Activated CD4-positive, CD25-positive, alpha-beta regulatory T cell (primary cell): ENCODE measurements around the gene RBMS1.
"Not testable (repeated sequence)": the region's sequence is repeated elsewhere in the genome, so short reads cannot be mapped to it uniquely, and the experiment has no call there.

Source experiments
- DNase-seq, 4 experiments: peaks; one replicate each; lab custom pipeline; 2025; lab: John Stamatoyannopoulos, UW

The RBMS1 gene

DNA sequence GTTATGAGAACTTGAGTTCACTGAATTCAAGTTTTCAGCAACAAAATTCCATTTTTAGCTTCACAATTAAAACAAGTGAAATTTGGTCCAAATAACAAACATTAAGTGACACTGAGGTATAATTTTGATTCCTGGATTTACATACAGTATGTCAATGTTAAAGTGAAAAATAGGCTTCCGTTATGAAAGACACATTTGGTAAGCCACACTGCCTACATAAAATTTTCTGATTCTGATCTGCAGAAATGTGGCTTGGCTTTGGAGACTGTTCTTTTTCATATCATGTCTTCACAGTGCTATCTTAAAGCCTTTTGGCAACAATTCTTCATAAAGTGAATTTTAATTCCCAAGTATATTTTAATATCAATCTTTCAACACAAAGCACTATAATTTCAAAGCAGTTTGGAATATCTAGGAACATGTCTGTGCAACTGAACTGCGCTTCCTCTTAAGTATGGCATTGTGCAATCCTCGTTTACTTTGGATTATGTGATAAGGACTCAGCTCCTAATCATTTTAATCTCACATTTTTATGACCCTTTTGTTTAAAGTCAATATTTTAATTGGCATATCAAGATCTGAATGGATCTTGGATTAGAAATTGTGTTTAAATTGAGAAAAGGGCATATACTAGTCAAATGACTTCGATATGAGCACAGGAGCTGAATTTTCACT is 60.0 kb downstream of the RBMS1 start:
- DNase-seq: no peak

GRCh38 chr2:160432633-160433032 is 61.0 kb downstream of the RBMS1 start:
- no peak for DNase-seq

DNA sequence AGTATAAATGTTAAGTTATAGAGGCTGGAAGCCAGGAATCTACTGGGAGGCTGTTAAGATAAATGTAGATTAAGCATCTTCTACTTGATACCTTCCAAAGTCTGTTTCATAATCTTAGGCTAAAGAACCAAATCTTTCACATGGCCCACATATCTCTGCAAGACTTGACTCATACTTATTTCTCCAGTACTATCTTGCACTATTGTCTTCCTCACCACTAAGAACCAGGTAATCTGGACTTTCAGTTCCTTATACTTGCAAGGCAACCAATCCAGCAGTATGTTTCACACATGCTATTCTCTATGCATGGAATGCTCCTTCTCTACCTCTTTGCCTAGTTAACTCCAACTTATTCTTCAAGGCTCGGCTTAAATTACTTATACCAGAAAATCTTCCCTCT is 62.2 kb downstream of the RBMS1 start:
- no peak for DNase-seq

- no peak for DNase-seq
Observed at GRCh38 chr2:160430001-160430344, 63.6 kb downstream of the RBMS1 start.

GRCh38 chr2:160429248-160430000 is 64.2 kb downstream of the RBMS1 start:
- no peak for DNase-seq

DNA sequence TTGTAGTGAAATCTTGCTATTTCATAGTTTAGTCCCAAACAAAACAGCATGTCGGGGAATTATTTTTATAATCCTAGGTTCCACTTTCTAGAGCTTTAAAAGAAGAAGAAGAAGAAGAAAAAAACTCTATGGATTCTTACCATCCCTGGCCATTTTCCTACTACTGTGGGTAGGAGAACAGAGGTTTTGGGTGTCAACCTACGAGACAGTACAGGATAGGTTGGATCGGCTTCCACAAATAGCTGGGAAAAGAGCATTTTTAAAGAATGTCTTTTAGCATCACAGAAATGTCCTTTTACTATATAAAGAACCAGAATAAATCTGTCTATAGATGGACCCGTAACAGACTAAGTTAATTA is 65.2 kb downstream of the RBMS1 start:
- no peak for DNase-seq

DNA sequence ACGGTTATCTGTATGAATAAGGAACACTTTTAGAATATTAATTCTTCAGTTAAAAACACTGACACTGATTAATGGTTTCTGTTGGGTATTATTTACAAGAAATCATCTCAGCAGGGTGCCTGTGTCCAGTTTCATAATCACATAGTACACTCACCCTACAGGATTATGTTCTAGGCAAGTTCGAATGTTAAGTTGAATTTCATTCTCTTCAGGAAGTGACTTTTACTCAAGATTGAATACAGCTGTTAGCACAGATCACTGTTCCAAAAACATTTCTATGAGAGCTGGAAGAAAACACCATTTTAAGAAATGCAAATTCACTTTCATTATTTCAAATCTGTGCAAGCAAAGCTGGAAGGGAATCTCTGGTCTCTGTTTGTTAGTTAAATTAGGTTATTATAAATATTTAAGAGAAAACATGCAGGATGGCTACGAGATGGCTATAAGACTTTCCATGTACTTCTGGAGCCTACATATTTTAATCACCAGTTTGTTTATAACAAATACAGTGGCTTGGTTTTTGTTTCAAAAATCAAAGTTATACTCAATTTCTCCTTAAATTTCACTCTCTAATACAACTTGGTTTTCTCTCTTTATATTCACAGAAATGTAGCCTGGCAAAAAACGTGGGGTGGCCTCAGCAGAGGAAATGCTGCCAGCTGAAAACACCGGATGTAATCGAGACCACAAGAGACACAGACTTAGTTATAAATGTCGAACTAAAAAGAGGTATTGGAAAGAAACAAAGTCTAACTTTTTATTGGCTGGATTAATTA is 65.8 kb downstream of the RBMS1 start:
- DNase-seq: peak in 1 of 4 experiments; percentile 26

DNA sequence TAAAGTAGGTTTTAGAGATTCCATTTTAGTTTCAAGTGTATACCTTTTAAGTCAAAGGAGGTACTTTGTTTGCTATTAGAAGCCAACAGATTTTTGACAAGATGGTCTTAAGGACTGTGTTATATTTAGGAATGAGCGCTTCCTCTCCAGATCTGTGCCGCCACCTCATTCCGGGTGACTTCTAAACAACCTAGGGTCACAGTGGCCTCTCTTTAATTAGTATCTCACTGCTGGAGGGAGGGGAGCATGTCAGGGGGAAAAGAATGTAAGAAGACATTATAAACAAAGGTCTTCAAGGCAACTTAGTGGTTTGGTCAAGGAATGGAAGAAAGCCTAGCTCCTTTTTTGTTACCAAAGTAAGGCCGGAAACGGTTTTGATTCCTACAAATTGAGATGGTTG is 67.0 kb downstream of the RBMS1 start:
- no peak for DNase-seq

- no peak for DNase-seq
Observed at GRCh38 chr2:160425434-160426151, 68.0 kb downstream of the RBMS1 start.

- DNase-seq: no peak
Observed at GRCh38 chr2:160423126-160423525, 70.5 kb downstream of the RBMS1 start.

GRCh38 chr2:160421646-160422501 is 71.7 kb downstream of the RBMS1 start:
- DNase-seq: not testable (repeated sequence)

DNA sequence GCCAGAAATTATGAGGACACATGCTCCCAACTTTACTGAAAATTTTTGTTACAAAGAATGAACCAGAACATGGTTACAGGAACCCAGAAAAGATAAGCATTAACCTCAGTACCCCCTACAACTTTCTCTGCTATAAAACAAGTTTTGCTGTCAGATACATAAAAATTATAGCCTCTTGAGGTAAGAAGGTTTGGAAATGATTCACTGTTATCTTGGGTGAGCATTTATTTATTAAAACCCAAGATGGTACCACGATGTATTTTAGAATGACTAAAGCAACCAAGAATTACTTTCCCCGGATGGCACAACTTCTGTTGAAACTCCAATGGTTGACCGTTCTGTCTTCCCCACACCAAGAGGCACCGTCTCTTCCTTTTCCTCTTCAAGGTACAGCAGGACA is 72.9 kb downstream of the RBMS1 start:
- no peak for DNase-seq

DNA sequence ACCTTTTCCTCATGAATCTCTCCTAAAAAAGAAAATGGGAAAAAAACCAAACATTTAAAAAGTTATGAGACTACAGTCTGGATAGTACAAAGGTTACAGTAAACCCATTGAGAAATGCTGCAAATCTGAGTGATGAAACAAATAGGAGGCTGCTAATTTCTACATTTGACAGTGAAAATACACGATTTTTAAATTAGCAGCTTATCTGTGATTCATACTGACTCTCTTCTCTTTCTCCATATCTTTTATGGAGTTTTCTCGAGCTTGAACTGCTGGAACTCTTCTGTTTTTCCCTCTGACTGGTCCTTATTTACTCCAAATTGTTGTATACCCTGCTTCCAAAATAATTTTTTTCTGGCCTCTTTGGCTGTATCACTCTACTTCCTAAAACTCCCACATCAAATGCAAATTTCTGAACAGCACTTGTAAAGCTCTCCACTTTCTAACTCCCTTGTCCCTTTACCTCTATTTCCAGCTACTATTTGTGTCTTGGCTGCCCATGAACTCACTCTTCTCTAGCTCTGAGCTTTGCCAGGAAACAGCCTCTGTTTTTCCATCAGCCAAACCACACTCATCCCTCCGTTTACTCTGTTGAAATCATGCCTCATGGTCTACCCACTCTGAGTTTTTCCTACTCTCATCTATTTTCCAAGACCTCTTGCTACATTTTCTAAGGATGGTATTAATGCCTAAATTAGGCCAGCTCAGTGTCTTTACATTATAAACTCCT is 73.7 kb downstream of the RBMS1 start:
- no peak for DNase-seq

DNA sequence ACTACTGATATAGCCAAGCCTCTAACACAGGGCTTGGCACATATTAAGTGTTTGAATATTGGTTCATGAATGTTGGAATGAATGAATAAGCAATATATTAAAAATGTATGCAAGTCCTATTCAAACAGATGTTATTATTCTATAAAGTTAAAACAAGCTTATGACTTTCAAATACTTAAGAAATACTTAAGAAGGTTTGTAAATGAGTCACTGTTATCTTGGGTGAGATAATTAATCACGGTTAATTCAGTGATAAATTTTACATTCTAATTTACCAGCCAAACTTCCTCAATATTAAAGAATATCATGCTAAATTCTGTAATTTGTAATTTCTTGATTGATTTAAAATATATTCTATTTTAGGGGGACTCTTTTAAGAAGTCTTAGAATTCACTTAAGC is 74.8 kb downstream of the RBMS1 start:
- no peak for DNase-seq

GRCh38 chr2:160418398-160418765 is 75.2 kb downstream of the RBMS1 start:
- no peak for DNase-seq

- no peak for DNase-seq
Observed at GRCh38 chr2:160417745-160418397, 75.7 kb downstream of the RBMS1 start.

GRCh38 chr2:160415991-160416390 is 77.6 kb downstream of the RBMS1 start:
- DNase-seq: no peak

- no peak for DNase-seq
Observed at GRCh38 chr2:160411955-160412354, 81.7 kb downstream of the RBMS1 start.

DNA sequence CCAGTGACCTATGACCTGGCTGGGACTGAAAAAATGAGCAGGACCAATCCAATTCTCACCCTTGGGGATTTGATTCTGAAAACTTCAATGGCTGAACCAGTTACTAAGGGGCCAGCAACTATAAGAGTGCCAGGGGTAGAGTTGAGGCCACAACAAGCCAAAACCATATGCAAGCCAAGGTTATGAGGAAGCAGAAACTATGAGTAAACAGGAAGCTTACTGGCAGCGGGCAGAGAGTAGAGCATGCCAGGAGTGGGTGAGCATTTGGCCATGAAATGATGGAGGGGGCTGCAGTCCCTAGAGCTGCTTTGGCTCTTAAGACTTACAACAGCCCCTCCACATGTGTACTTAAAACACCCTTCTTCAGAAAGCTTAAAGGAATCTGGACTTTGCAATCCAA is 82.4 kb downstream of the RBMS1 start:
- DNase-seq: no peak

GRCh38 chr2:160409480-160409879 is 84.1 kb downstream of the RBMS1 start:
- no peak for DNase-seq

DNA sequence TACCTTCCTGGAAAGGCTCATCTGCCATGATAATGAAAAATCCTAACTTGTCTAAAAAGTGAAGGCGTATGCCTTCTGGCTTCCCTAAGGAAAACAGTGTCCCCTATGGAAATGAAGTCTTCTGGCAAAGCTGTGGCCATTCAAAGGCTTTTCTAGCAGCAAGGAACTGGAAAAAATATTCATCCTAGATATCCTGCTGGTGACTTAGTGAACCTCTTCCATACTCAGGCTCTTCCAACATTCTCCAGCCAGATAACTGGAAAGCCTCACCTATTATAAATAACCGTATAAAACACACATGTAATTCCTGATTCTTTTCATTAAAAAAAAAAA is 84.7 kb downstream of the RBMS1 start:
- DNase-seq: no peak
